H9 (cell line): ENCODE data around the gene FAM216A. TPM values are rescaled to one million over a fixed set of nuclear protein-coding genes. Genes with fewer than 3 reads are reported as not detected.

Source experiments
- DNase-seq: peaks from one replicate; pipeline ENCODE4 v3.0.0-alpha.2; 2017
- H2AFZ ChIP-seq: one replicate; pipeline ENCODE4 v1.6.1; 2013; ENCODE audit warnings: mild to moderate bottlenecking, low read length, control low read depth, moderate library complexity
- H2AK5ac ChIP-seq: 2 replicates; pipeline ENCODE4 v1.6.1; 2013; ENCODE audit warnings: low read length, control low read depth, mixed read lengths; ENCODE audit not compliant: insufficient read length
- H2BK120ac ChIP-seq: one replicate; pipeline ENCODE4 v1.6.1; 2013; ENCODE audit warnings: low read depth, mild to moderate bottlenecking, low read length, control low read depth, inconsistent platforms; ENCODE audit not compliant: poor library complexity, severe bottlenecking
- H2BK12ac ChIP-seq: 2 replicates; pipeline ENCODE4 v1.6.1; 2013; ENCODE audit warnings: low read length, control low read depth, mixed read lengths, low read depth; ENCODE audit not compliant: insufficient read length
- H2BK15ac ChIP-seq: 2 replicates; pipeline ENCODE4 v1.6.1; 2013; ENCODE audit warnings: low read depth, low read length, control low read depth
- H2BK20ac ChIP-seq: one replicate; pipeline ENCODE4 v1.6.1; 2013; ENCODE audit warnings: low read depth, mild to moderate bottlenecking, low read length, control low read depth, inconsistent platforms; ENCODE audit not compliant: poor library complexity, severe bottlenecking
- H2BK5ac ChIP-seq: 2 replicates; pipeline ENCODE4 v1.6.1; 2013; ENCODE audit warnings: low read length, control low read depth, mixed read lengths; ENCODE audit not compliant: insufficient read length
- H3K14ac ChIP-seq: 2 replicates; pipeline ENCODE4 v1.6.1; 2013; ENCODE audit warnings: low read length, control low read depth; ENCODE audit not compliant: insufficient read depth
- H3K18ac ChIP-seq: 2 replicates; pipeline ENCODE4 v1.6.1; 2013; ENCODE audit warnings: low read depth, mild to moderate bottlenecking, mixed read lengths, low read length, control low read depth; ENCODE audit not compliant: insufficient read length
- H3K23ac ChIP-seq: 2 replicates; pipeline ENCODE4 v1.6.1; 2013; ENCODE audit warnings: low read length, control low read depth, mixed read lengths, low read depth; ENCODE audit not compliant: insufficient read length
- H3K23me2 ChIP-seq: 2 replicates; pipeline ENCODE4 v1.6.1; 2013; ENCODE audit warnings: low read depth, mild to moderate bottlenecking, mixed read lengths, low read length, control low read depth; ENCODE audit not compliant: insufficient read length, poor library complexity, severe bottlenecking
- H3K27ac ChIP-seq: 2 replicates; pipeline ENCODE4 v1.5.1; 2013; ENCODE audit warnings: low read length, control low read depth, mixed read lengths, low read depth; ENCODE audit not compliant: insufficient read length
- H3K27me3 ChIP-seq: 2 replicates; pipeline ENCODE4 v1.6.1; 2013; ENCODE audit warnings: low read length, control low read depth, inconsistent platforms; ENCODE audit not compliant: insufficient read depth
- H3K4ac ChIP-seq: 2 replicates; pipeline ENCODE4 v1.6.1; 2013; ENCODE audit warnings: low read depth, mild to moderate bottlenecking, control low read depth, inconsistent platforms, low read length, moderate library complexity
- H3K4me1 ChIP-seq: 2 replicates; pipeline ENCODE4 v1.6.1; 2013; ENCODE audit warnings: low read length, control low read depth, inconsistent platforms; ENCODE audit not compliant: insufficient read depth
- H3K4me2 ChIP-seq: 2 replicates; pipeline ENCODE4 v1.6.1; 2013; ENCODE audit warnings: low read length, control low read depth, mixed read lengths; ENCODE audit not compliant: insufficient read length, insufficient read depth
- H3K56ac ChIP-seq: 2 replicates; pipeline ENCODE4 v1.6.1; 2013; ENCODE audit warnings: low read depth, mild to moderate bottlenecking, mixed read lengths, low read length, control low read depth; ENCODE audit not compliant: insufficient read length
- H3K79me1 ChIP-seq: 2 replicates; pipeline ENCODE4 v1.6.1; 2013; ENCODE audit warnings: low read depth, mild to moderate bottlenecking, moderate library complexity, low read length, control low read depth, inconsistent platforms; ENCODE audit not compliant: insufficient read depth, poor library complexity, severe bottlenecking
- H3K79me2 ChIP-seq: 2 replicates; pipeline ENCODE4 v1.6.1; 2013; ENCODE audit warnings: low read length, control low read depth, inconsistent platforms; ENCODE audit not compliant: insufficient read depth
- H3K9ac ChIP-seq: 2 replicates; pipeline ENCODE4 v1.6.1; 2013; ENCODE audit warnings: low read length, control low read depth, mixed read lengths; ENCODE audit not compliant: insufficient read length; ENCODE audit errors: extremely low read depth
- H3K9me3 ChIP-seq: one replicate; pipeline ENCODE4 v1.6.1; 2013; ENCODE audit warnings: low read depth, low read length, inconsistent platforms; ENCODE audit not compliant: control insufficient read depth
- H3T11ph ChIP-seq: one replicate; pipeline ENCODE4 v1.6.1; 2013; ENCODE audit warnings: mild to moderate bottlenecking, low read length, control low read depth, inconsistent platforms
- H4K20me1 ChIP-seq: one replicate; pipeline ENCODE4 v1.6.1; 2013; ENCODE audit not compliant: control insufficient read depth, insufficient read length, insufficient read depth
- H4K5ac ChIP-seq: 2 replicates; pipeline ENCODE4 v1.6.1; 2013; ENCODE audit warnings: low read depth, mild to moderate bottlenecking, mixed read lengths, low read length, control low read depth; ENCODE audit not compliant: insufficient read length
- H4K8ac ChIP-seq: replicated peaks from 2 replicates; pipeline ENCODE4 v1.6.1; 2013; ENCODE audit warnings: low read length, control low read depth, mixed read lengths, low read depth; ENCODE audit not compliant: insufficient read length
- H4K91ac ChIP-seq: 2 replicates; pipeline ENCODE4 v1.6.1; 2013; ENCODE audit warnings: low read depth, mild to moderate bottlenecking, moderate library complexity, mixed read lengths, low read length, control low read depth; ENCODE audit not compliant: insufficient read length
- H3K27ac Mint-ChIP-seq, 3 experiments: 2 replicates in 2 of 3; 3 replicates in 1 of 3; pipeline ENCODE4 v1.8.0; 2020 to 2021; ENCODE audit warnings: mixed read lengths in 3 of 3, mild to moderate bottlenecking in 1 of 3, moderate library complexity in 1 of 3
- H3K27me3 Mint-ChIP-seq: 2 replicates; pipeline ENCODE4 v1.8.0; 2021; ENCODE audit warnings: low read depth, mild to moderate bottlenecking, moderate library complexity, mixed read lengths
- H3K36me3 Mint-ChIP-seq, 3 experiments: 2 replicates in 2 of 3; 3 replicates in 1 of 3; pipeline ENCODE4 v1.8.0; 2020 to 2021; ENCODE audit warnings: low read depth in 3 of 3, mixed read lengths in 3 of 3; ENCODE audit not compliant: insufficient read depth in 1 of 3
- H3K4me1 Mint-ChIP-seq, 2 experiments: 2 replicates each; pipeline ENCODE4 v1.8.0; 2020; ENCODE audit warnings: mixed read lengths in 2 of 2
- H3K4me3 Mint-ChIP-seq, 2 experiments: 2 replicates in 1 of 2; 3 replicates in 1 of 2; pipeline ENCODE4 v1.8.0; 2020 to 2021; ENCODE audit warnings: mild to moderate bottlenecking in 2 of 2, mixed read lengths in 2 of 2, moderate library complexity in 1 of 2
- H3K9me3 Mint-ChIP-seq, 2 experiments: 2 replicates in 1 of 2; 3 replicates in 1 of 2; pipeline ENCODE4 v1.8.0; 2020; ENCODE audit warnings: mild to moderate bottlenecking in 2 of 2, mixed read lengths in 2 of 2, moderate library complexity in 1 of 2
- CTCF ChIP-seq: fragments of 200-600 bp; sonication (generic); conservative IDR thresholded peaks from 3 replicates; pipeline ENCODE4 v1.8.0; 2021; ENCODE audit warnings: antibody characterized with exemption, mild to moderate bottlenecking
- WGBS: extraction: QIAGEN DNeasy Blood & Tissue Kit; methylation state at CpG from one replicate; pipeline ENCODE4 v1.1.7; 2013; ENCODE audit warnings: missing lambda C conversion rate, low lambda C conversion rate, mixed read lengths; ENCODE audit not compliant: insufficient read length; ENCODE audit errors: extremely low coverage; 5-methylcytosine and 5-hydroxymethylcytosine counted together
- total RNA-seq: library from RNA; stranded (reverse); gene quantifications from 2 replicates; pipeline ENCODE4 v1.2.1, GENCODE V29; 2021

The FAM216A gene
- total RNA-seq, 1 experiment from 2014 or later, result 18.1 TPM

- H3K36me3 Mint-ChIP-seq, result peaks cover 1 to 23% (median 7%) of the 10 kb centered on the region in 3 experiments; a peak in 5 of 7 replicates
- H2BK5ac ChIP-seq, result no peak overlapping the region
- no peak overlapping the region for H3K4ac ChIP-seq
- no peak overlapping the region for H3K14ac ChIP-seq
- H2AFZ ChIP-seq, result no peak overlapping the region
- H3K23ac ChIP-seq, result no peak overlapping the region
- H2BK12ac ChIP-seq, result no peak overlapping the region
- H3K4me3 Mint-ChIP-seq, result no peak overlapping the region
- no peaks in the 10 kb centered on the region for H3K79me1 ChIP-seq
- H3K23me2 ChIP-seq, result no peaks in the 10 kb centered on the region
- H3K27me3 Mint-ChIP-seq, result no peaks in the 10 kb centered on the region
- H3K79me2 ChIP-seq, result no peaks in the 10 kb centered on the region
- no peak overlapping the region for H3K27ac ChIP-seq
- peaks cover 12 to 13% of the 10 kb centered on the region in 2 experiments for H3K4me1 Mint-ChIP-seq
- no peak overlapping the region for H4K91ac ChIP-seq
- H2BK120ac ChIP-seq, result no peak overlapping the region
- no peaks in the 10 kb centered on the region for H3K27me3 ChIP-seq
- WGBS, result no CpG with 5 or more reads among the region's 3 CpGs
- no peak overlapping the region for H4K5ac ChIP-seq
- no peak overlapping the region for H3K56ac ChIP-seq
- no peaks in the 10 kb centered on the region for H4K20me1 ChIP-seq
- H3K18ac ChIP-seq, result no peak overlapping the region
- no peaks in the 10 kb centered on the region for H3K9me3 ChIP-seq
- no peak overlapping the region for H2BK20ac ChIP-seq
- H3K9ac ChIP-seq, result no peak overlapping the region
- no peak overlapping the region for H2AK5ac ChIP-seq
- H3K4me2 ChIP-seq, result no peak overlapping the region
- TF ChIP-seq CTCF, result no peak
- H2BK15ac ChIP-seq, result no peak overlapping the region
- H3T11ph ChIP-seq, result no peak overlapping the region
- H3K9me3 Mint-ChIP-seq, result no peaks in the 10 kb centered on the region
- no peak for DNase-seq
- H3K27ac Mint-ChIP-seq, result no peak overlapping the region
- no peak overlapping the region for H4K8ac ChIP-seq
- no peaks in the 10 kb centered on the region; the same call in 1 of the 2 replicates for H3K4me1 ChIP-seq
Measured at GRCh38 chr12:110532644-110533043, 64.0 kb downstream of the FAM216A start.
